ENCODE data around the gene ANP32D.

- no peak for TF ChIP-seq CTCF (IDR thresholded peaks at IDR 0.05)
- TF ChIP-seq POLR2A (IDR thresholded peaks at IDR 0.05): no peak
Observed at GRCh38 chr12:48447755-48448154, 24.6 kb upstream of the ANP32D start.

All from lower leg skin (tissue), 3 donors.